ENCODE data around the gene CDC45.

Gene CDC45

GRCh38 chr22:19496324-19496630, 16.6 kb downstream of the CDC45 start:
- no peak for DNase-seq

- no peak for DNase-seq
Measured at GRCh38 chr22:19497245-19497644, 17.5 kb downstream of the CDC45 start.

- no peak for DNase-seq
Measured at GRCh38 chr22:19498154-19498865, 18.6 kb downstream of the CDC45 start.

GRCh38 chr22:19498866-19499190, 19.1 kb downstream of the CDC45 start:
- no peak for DNase-seq

- no peak for DNase-seq
Measured at GRCh38 chr22:19499236-19499879, 19.6 kb downstream of the CDC45 start.

GRCh38 chr22:19499880-19500242, 20.1 kb downstream of the CDC45 start:
- DNase-seq = no peak

- DNase-seq = no peak
Measured at GRCh38 chr22:19501897-19502447, 22.3 kb downstream of the CDC45 start.

GRCh38 chr22:19503367-19503766, 23.6 kb downstream of the CDC45 start:
- no peak for DNase-seq

- DNase-seq = no peak
Measured at GRCh38 chr22:19503869-19504268, 24.1 kb downstream of the CDC45 start.

GRCh38 chr22:19504900-19505734, 25.4 kb downstream of the CDC45 start:
- no peak for DNase-seq

- no peak for DNase-seq
Measured at GRCh38 chr22:19505735-19506126, 26.0 kb downstream of the CDC45 start.

- DNase-seq = no peak
Measured at GRCh38 chr22:19506212-19506611, 26.5 kb downstream of the CDC45 start.

- no peak for DNase-seq
Measured at GRCh38 chr22:19507534-19507861, 27.8 kb downstream of the CDC45 start.

- DNase-seq = no peak
Measured at GRCh38 chr22:19508024-19508776, 28.5 kb downstream of the CDC45 start.

- DNase-seq = no peak
Measured at GRCh38 chr22:19509191-19509590, 29.5 kb downstream of the CDC45 start.

- DNase-seq = no peak
Measured at GRCh38 chr22:19509923-19510322, 30.2 kb downstream of the CDC45 start.

GRCh38 chr22:19510919-19511341, 31.2 kb downstream of the CDC45 start:
- DNase-seq = no peak

- DNase-seq = no peak
Measured at GRCh38 chr22:19513823-19514222, 34.1 kb downstream of the CDC45 start.

GRCh38 chr22:19514831-19515565, 35.3 kb downstream of the CDC45 start:
- DNase-seq = peak; percentile 72

- no peak for DNase-seq
Measured at GRCh38 chr22:19515654-19516377, 36.1 kb downstream of the CDC45 start.

- no peak for DNase-seq
Measured at GRCh38 chr22:19516378-19517170, 36.9 kb downstream of the CDC45 start.

All from NCI-H1092 (cell line).